GM18502 (cell line): Measurements from ENCODE around the gene SPATA31C1.
"Not testable (repeated sequence)": the region's sequence is repeated elsewhere in the genome, so short reads cannot be mapped to it uniquely, and the experiment has no call there.

Source experiments
- ATAC-seq: cut with Tn5 transposase; IDR thresholded peaks from one replicate; pipeline ENCODE4 v1.9.1; 2021; ENCODE audit warnings: mild to moderate bottlenecking; ENCODE audit not compliant: unreplicated experiment, poor library complexity

The SPATA31C1 gene

DNA sequence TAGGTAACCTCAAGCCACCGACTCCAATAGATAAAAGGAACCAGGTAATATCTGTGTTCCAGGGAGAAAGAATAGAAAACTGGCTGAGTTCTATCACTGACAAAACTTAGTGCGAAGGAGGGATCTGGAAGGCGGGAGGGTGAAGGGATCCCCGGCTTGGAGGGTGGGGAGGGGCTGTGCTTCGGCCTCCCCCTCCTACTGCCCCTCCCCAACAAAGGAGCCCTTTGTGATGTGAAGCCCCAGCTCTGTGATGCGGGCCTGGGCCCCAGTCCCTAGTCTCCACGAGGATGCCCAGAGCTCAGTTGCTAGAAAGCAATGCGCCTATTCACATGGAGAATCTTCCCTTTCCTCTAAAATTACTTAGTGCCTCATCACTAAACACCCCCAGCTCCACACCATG lies at the start of gene SPATA31C1:
TSS of gene SPATA31C1 (plus strand) at position 301 of the 400 bp plus-strand sequence.
- ATAC-seq: not testable (repeated sequence)

DNA sequence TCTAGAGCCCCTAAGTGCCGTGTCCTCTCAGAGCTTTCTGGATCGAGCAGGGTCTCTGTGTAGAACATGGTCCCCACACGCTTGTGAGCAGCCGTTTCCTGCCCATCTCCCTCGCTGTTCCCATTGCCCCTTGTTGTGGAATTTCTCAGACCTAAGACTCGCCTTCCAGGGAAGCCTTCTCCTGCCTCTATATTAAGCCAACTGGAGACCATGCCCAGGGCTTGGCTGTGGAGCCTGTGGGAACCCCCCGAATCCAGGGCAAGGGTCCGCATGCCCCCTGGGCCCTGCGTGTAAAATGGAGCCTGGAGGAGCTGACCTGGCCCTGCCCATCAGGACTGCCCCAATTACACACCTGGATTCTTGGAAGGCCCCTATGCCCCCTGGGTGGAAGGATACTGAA lies 49.6 kb upstream of the SPATA31C1 start:
- ATAC-seq: no peak

DNA sequence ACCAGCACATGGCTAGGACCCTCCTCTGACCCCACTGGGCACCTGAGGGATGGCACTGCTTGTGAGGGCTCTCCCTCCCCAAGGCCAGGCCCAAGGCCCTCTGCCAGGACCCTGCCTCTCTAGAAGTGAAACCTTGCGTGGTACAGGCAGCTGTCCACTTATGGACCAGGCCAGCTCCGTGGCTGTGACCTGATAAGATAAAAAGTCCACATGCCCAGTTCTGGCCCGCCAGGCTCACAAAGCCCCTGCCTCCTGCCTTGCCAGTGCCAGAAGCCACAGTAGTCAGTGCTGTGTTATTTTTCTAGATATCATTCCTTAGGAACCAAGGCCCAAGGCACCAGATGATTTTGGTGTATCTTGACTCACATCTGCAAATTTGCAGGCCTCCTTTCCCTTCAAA lies 49.1 kb upstream of the SPATA31C1 start:
- ATAC-seq: no peak

DNA sequence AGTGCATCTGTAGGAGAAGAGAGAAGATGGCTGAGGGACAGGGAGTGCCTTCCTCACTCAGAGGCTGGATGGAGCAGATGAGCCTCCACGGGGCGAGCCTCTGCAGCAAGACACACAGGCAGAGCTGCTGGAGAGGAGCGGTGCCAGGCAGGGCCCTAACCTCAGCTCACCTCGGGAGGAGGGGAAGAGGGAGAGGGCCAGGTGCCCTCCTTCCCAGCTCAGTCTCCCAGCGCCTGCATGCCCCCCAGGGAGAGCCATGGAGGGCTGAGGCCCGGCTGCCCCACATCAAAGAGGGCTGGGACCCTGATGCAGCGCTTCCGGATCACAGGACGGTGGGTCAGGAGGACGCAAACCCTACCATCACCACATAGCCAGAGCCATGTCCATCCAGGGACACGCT lies 48.7 kb upstream of the SPATA31C1 start:
- no peak for ATAC-seq

DNA sequence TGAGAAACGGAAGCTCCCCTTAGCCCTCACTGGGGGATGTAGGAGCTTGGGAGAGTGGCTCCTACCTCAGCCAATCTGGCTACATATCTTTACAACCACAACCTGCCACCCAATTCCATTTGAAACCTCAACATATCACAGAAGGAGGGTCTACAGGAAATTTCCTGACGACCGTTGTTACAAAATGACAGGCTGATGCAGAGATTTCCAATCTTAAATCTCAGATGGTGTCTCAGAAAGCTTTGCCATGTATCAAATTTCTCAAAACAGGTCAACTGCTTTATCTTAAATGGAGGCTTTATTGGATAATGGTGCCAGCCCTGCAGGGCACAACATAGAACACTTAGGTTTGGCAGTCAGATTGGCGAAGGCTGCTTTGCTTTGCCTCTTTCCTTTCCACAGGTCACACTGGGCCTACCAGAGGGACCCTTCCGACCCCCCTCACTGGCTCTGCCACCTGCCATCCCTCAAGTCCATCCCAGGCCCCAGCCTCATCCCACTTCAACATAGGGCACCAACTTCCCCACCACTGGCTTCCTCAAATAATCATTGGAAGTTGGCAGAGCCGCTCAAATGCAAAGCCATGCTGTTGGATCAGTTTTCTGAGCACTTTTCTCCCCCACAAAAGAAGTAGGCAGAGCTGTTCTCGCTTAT lies 46.2 kb upstream of the SPATA31C1 start:
- no peak for ATAC-seq

DNA sequence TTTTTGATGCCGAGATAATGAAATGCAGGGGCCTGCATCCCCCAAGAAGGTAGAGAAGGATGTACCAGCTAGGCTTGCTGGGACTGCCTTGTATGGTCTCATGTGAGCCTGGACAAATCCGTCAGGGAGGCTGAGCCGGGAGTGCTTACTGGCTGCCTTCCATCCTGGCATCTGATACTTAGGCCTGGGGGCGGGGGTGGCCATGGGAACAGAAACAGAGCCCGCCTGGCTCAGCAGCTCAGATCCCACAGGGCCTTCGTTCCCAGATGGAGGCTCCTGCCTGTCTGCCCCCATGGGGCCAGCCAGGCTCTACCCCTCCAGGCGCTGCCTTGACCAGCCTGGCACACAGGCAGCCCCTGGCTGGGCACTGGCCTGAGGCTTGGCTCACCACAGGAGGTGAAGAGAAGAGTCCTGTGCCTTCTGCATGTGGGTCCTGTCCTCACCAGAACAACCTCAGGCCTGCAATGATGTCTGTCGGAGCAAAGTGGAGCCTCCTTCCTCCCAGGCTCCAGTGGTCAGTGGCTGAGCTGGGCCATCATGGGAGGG lies 45.6 kb upstream of the SPATA31C1 start:
- no peak for ATAC-seq

DNA sequence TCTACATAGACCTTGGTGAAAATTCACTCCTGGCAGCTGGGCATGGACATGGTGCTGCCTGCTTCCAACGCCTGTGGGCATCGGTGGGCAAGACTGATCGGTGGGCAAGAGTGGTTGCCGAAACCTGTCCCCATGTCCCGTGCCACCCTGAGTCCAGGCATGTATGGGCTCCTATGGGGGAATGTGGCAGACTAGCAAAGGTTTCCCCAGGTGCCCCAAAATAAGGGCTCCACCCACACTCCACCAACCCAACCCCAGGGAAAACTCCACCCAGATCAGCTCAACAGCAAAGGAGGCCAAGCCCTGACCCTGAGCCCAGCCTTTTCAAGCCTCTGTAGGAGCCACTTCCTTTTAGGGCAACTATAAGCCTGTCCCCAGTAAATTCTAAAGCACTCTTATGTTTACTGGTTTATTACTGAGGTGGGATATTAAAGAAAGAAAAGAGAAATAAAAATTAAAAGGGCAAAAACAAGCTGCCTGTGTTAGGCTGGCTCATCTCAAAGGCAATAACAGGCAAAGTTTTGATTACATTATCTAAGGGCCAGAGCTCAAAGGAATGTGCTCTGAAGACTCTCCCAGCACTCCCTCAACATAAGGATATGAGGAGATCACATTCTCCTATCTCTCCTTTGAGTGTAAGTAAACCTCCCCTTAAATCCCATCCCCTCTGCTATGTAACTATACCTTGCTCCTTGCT lies 44.0 kb upstream of the SPATA31C1 start:
- ATAC-seq: no peak

DNA sequence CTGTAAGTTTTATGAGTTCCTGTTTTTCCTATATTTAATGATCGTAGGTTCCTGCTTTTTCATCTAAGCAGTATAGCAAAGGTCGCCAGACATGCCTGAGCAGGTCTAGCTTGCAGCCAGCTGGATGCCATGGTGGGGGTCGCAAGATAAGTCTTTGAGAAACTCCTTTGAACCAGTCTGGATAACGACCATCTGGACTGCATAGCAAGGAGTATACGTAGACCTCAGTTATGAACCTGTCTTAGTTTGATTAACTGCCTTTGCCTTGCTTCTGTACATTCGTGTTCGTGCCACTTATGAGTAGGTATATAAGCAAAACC lies 43.5 kb upstream of the SPATA31C1 start:
- no peak for ATAC-seq

DNA sequence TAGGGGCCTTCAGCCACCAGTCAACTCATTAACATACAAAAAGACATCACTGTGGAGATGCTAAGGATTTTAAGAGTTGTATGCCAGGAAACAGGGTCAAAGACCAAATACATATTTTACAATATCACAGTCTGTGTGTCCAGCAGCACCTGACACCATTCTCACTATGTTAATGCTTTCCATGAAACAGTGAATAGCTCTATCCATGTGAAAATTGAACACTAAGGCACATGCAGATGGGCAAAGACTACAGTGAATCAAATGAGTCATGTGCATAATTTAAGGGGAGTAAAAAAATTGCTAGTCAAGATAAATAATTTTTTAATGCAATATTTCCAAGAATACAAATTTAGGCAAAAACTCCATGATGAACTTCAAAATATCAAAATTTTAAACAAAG lies 42.7 kb upstream of the SPATA31C1 start:
- no peak for ATAC-seq

DNA sequence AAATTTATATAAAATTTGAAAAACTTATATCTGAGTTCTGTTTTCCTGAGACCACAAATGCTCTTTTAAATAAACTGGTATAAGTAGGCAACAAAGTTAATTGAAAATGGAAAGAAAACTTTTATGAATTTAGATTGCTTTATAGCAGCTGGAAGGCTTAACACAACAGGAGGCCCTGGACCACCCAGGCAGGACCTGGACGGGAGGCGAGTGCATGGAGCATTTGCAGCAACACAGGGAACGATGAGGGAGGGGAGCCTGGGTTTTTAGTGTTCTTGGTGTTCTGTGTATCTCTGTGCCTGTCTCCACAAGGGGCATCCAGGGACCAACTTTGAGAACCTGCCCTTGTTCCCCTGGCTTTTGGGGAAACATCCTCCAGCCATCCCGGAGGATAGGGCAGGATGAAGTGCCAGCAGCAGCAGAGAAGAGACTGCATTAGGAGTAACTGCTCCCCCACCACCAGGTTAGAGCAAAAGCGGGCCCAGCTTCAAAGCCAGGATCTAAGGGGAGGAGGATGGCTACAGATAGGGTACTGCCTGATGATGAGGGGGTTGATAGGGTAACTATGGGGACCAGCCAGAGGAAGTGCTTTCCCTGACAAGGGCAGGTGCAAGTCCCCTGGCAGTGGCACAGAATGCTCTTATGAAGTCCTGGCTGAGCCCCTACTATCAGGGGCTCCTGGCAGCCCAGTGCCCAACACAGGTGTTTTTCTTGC lies 41.8 kb upstream of the SPATA31C1 start:
- no peak for ATAC-seq

DNA sequence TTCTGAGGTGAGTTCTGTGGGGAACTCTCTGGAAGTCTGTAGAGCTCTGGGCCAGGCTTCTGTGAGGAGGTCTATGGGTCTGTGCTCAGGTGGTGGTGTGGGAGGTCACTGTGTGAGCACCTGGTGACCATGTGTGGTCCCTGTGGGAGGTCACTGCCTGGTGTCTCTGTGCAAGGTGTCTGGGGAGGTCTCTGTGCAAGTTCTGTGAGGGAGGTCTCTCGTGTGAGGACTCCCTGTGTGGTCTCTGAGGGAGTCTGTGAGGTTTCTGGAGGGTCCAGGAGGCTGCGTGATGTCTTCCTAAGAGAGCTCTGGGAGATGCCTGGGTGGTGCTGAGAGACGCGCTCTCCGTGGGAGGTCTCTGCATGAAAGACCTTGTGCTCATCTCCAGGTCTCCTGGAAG lies 41.1 kb upstream of the SPATA31C1 start:
- ATAC-seq: no peak

DNA sequence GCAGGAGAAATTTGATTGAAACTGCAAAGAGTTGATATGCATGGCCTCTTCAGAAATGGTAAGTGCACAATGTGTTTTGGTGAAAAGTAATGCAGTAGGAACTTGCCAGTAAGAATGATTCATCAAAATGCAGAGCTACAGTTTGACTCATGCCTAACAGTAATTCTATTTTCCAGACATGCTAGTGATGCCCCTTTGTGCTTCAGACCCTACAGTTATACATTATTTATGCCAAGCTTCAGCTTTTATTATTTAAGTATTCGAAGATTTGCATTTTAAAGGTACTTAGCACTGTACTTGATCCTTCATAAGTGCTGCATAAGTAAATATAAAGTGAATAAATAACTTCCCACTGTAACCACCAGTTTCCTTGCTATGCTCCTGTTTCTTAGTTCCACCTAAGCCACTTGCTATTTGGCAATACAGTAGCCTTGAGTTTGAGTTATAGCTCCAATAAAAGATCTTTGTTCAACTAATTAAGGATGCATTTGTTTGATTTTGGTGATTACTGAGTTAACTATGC lies 38.7 kb upstream of the SPATA31C1 start:
- ATAC-seq: no peak

DNA sequence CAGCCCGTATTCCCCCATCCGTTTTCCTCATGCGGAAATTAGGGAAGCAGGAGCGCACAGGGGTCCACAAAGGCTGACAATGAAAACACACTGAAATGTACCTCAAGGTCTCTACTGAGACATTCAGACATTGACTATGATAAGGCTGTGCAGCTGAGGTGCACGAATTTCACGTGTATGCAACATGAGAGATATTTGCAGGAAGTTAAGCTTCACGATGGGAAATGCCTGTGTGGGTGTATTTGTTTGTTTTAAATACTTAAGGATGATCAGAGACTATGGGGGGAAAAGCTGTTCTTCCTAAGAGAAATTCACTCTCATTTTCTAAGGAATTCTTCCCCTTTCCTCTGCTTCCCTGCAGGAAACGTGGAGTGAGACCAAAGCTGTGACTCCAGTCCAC lies 37.6 kb upstream of the SPATA31C1 start:
- ATAC-seq: no peak

DNA sequence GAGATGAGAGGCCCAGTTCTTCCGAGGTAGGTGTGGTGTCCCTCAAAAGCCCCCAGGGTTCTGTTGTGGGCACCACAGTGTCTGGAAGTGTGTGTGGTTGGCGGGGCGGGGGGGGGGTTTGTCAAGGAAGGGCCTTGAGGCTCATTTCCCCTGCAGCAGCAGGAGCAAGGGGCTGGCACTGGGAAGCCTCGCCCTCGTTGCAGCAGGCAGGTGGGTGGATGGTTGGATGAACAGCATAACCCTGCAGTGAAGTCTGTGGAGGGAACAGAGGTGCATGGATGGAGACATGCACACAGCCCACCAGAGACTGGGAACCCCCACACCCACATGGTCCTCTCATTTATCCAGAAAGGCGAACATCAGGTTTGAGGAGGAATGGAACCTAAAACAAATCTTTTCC lies 37.1 kb upstream of the SPATA31C1 start:
- ATAC-seq: no peak

DNA sequence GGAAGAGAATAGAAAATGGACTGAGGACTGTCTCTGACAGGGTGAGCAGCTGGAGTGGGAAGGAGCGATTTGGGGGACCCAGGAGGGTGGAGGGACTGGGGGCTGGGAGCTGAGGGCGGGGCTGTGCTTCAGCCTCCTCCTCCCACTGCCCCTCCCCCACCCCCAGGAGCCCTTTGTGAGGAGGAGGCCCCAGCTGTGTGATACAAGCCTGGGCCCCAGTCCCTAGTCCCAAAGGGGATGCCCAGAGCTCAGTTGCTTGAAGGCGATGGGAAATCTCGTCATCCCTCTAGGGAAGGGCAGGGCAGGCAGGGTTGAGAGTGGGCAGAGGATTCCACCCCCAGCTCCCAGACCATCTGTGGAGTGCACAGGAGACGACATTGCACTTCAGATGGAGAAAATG lies 35.1 kb upstream of the SPATA31C1 start, which contains the start of gene SPATA31E1:
TSS of gene SPATA31E1 (plus strand) at position 251 of the 400 bp plus-strand sequence. CDS start at position 266, 15 bp downstream.
- no peak for ATAC-seq

DNA sequence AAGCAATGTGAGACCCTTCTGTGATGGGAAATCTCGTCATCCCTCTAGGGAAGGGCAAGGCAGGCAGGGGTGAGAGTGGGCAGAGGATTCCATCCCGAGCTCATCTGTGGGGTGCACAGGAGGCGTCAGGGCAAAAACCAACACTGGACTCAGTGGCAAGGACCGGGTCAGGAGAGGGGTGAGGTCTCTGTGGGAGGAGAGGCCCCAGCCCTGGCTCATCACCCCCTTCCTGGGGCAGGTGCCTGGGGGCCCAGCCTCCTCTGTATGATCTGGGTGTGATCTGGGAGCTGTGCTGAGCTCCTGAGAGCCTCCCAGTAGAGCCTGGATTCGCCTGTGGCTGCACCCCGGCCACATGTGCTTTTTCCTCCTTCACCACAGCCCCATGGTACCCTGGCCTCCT lies 34.5 kb upstream of the SPATA31C1 start:
- ATAC-seq: no peak

DNA sequence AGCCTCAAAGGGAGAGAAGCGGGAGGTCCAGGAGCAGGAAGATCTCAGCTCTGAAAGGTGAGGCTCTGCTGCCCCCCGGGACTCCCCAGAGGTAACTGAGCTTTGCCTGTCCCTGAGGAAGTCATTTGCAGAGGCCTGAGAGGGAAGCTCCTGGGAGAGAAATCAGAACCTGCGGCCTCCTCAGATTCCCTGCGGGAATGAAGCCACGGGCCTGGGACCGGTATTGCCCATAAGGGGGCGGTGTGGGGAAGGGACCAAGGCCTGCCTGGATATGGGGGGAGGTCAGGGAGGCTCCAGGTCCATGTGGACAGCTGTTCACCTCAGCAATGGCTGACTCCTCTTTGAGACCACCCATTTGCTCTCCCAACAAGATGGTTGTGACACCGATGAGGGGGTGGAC lies 33.8 kb upstream of the SPATA31C1 start:
- no peak for ATAC-seq

DNA sequence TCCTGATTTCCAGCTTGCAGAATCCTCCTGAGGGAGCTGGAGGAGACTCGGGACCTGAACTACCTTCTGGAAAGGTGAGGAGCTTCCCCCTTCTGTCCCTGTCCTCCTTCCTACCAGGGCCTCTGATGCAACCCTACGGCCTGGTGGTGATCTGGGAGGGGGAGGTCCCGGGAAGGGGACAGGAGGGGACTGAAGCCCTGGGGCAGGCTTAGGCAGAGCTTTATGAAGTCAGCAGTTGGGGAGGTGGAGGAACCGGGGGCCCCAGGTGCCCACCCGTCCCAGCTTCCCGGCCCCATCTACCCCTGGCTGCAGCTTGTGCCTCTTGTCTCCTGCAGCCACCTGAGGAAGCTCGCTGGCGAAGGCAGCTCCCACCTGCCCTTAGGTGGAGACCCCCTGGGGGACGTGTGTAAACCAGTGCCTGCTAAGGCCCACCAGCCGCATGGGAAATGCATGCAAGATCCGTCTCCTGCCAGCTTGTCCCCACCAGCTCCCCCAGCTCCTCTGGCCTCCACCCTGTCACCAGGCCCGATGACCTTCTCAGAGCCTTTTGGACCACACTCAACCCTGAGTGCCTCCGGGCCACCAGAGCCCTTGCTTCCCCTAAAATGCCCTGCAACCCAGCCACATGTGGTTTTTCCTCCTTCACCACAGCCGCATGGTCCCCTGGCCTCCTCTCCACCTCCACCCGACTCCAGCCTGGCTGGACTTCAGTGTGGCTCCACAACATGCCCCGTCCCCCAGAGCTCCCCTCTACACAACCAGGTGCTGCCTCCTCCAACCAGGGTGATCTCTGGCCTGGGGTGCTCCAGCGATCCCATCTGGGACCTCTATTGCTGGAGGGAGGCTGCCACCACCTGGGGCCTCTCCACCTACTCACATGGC lies 32.9 kb upstream of the SPATA31C1 start:
- no peak for ATAC-seq

DNA sequence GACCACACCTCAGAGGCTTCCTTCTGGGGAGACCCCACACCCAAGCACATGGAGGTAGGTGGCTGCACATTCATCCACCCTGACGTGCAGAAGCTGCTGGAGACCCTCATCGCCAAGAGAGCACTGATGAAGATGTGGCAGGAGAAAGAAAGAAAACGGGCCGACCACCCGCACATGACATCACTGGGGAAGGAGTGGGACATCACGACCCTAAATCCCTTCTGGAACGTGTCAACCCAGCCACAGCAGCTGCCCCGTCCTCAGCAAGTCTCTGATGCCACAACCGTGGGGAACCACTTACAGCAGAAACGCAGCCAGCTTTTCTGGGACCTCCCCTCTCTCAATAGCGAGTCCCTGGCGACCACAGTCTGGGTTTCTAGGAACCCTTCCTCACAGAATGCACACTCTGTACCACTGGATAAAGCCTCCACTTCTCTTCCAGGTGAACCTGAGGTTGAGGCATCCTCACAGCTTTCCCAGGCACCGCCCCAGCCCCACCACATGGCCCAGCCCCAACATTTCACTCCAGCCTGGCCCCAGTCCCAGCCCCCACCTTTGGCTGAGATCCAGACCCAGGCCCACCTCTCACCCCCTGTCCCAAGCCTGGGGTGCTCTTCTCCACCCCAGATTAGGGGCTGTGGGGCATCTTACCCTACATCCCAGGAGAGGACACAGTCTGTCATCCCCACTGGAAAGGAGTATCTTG lies 32.1 kb upstream of the SPATA31C1 start:
- ATAC-seq: no peak
